ENCODE data around the gene FOXI2.

The FOXI2 gene

DNA sequence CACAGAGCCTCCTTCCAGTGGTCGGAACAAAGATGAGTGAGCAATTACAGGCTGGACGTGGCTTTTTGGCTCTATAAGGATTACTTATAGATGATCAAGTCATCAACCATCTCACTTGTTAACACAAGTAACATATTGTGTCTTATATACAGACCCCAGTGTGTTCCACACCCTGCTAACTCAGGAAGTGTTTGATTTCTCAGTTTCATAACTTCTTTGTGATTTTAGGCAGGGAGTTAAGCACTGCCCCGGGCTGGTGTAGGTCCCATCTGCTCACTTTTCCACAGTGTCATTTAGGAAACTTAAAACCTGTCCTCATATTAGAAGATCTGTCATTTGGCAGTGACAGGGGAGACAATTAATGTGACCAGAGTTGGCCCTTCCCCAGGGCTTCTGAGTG, 6.2 kb downstream of the FOXI2 start:
- no peak for DNase-seq (ENCODE audit: low read depth in 3 of 3)

DNA sequence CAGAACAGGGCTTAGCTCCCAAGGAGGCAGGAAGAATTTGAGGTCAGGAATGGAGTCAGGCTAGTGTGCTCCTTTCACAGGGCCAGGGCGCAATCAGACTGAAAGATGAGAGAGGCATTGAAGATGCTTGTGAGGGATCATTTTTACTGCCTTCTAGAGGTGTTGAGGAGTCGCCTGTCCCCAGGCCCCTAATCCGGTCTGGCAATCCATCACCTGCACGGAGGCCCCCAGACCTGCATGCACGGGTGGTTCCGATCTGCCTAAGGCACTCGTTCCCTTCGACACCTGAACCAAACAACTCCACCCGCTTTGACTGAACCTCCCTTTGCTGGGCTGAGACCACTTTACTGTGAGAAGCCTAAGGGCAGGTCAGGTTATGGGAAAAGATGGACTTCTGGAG, 8.0 kb downstream of the FOXI2 start:
- DNase-seq (ENCODE audit: low read depth in 3 of 3) = no peak

DNA sequence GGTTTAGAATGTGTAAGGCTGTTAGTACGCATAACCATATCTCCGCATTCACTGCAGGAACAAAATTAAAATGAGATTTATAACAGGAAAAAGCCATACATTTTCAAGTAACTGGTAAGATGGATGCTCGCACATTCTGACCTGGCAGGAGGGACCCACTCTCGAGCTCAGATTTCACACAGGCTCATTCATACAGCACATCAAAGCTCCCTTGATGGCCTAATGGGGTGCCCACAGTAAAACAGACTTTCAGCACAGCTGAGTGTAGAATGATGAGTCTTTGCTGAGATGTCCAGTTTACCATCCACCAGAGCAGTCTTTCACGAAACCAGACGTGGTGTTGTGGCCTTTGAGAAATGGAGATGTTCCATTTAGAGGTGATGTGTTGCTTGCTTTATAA, 8.9 kb downstream of the FOXI2 start:
- DNase-seq (ENCODE audit: low read depth in 3 of 3) = no peak

DNA sequence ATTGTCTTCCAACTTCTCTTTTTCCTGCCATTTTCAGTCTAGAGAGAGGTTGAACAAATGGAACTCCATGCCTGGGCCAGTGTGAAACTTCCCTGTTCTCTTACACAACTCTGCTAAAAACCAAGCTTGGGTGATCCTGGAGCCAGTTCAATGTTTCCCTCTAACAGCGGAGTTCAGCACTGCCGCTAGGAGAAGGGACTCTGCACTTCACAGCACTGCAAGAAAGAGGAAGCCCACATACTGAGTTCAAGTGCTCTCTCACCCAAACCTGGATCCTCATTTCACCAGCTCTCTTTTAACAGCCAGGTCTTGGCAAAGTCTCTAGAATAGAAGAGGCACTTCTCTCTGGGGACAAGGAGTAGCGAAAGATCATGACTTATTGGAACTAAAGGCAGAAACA, 18.8 kb downstream of the FOXI2 start:
- no peak for DNase-seq (ENCODE audit: low read depth in 3 of 3)

DNA sequence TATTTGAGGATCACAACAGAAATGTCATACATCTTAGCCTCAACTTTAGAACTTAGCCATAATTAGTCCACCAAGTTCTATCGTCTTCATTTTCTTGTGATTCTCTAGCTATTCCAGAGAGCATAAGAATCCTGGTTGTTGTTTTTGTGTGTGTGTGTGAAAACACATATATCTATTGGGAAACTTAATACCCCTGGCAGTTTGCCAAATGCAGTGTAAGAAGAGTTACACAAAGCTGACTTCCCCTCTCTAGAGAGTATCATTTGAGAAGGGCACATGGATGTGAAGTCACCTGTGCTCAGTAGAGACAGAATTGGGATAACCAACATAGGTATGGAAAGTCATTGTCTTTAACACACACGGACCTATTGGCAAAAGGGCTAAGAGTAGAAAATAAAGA, 19.3 kb downstream of the FOXI2 start:
- no peak for DNase-seq (ENCODE audit: low read depth in 3 of 3)

DNA sequence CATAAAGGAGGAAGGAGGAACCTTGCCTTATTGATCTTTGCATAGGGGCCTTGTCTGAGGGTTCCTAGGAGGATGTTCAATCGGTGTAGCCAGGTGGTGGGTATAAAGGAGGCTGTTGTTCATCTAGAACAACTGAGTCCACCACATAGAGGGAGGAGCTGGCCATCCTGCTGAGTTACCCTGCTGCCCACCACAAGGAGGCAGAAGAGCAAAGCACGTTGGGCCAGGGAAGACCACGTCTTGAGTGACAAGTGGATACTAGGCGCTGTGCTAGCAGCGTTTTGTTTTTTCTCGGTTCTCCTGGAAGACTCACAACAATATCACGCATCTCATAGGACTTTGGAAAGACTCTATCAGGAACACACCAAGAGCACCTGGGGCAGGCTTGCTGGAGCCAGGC, 20.0 kb downstream of the FOXI2 start:
- no peak for DNase-seq (ENCODE audit: low read depth in 3 of 3)

DNA sequence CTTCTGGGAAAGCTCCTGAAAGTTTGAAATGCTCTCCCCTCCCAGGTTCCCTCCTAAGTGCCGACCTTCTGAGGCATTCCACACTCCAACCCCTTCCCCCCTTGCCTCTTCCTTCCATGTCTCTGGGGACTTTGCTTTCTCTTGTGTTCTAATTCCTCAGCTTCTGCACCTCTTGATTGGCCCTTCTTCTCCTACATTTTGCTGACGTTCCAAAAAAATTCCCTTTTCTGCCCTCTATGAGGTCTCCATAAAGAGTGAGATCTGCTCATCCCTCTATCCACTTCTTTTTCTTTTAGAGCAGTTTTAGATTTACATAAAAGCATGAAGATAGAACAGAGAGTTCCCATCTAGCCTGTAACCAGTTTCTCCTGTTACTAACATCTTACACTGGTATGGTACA, 22.3 kb downstream of the FOXI2 start:
- no peak for DNase-seq (ENCODE audit: low read depth in 3 of 3)

DNA sequence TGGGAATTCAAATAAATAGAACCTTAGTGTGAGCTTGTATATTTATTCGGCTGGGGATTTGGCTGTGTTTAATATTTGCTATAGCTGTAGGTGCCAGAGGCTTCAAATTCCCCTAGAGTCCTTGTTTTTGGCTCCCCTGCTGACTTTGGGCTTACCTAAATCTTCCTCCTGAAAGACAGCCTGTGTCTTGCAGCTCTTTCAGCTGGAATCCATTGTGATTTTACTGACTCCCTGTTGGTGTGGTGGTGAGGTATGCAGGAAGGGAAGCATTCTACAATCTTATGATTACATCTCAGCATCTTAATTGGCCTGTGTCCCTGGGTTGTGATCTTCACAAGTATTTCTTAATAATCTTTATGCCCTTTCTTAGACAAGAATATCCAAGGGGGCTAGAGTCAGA, 25.9 kb downstream of the FOXI2 start:
- no peak for DNase-seq (ENCODE audit: low read depth in 3 of 3)

DNA sequence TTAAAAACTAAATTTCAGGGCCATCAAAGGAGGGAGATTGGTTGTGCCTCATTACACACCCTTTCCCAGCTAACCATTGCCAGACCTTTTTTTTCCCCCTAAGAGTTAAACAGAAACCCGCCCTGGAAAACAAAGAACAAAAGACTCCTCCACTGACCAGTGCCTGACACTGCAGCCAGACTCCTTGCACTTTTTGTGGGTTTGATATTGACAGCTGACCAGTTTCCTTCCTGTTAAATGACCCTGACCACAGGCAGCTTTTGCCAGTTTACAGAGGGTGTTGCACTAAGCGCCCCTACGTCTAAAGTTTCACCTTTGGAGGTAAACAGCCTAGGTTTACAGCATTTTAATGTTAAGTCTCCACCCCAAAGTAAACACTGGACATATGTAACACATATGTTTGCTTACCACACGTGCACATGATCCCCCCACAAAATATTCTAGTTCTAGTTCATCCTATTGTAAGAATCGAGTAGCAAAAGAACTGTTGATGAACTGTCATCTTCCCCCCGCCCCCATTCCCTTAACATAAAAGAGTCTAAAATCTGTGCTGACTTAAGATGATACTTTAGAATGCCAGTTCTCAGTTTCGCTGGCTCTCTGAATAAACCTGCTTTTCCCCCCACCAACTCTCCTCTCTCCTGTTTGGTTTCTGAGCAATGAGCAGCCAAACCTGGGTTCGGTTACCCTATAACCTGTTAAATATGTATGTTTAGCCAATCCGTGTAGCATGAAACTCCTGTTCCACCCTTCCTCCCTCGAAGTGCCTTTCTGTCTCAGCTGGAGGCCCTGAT, 38.0 kb downstream of the FOXI2 start:
- DNase-seq (ENCODE audit: low read depth in 3 of 3) = no peak

DNA sequence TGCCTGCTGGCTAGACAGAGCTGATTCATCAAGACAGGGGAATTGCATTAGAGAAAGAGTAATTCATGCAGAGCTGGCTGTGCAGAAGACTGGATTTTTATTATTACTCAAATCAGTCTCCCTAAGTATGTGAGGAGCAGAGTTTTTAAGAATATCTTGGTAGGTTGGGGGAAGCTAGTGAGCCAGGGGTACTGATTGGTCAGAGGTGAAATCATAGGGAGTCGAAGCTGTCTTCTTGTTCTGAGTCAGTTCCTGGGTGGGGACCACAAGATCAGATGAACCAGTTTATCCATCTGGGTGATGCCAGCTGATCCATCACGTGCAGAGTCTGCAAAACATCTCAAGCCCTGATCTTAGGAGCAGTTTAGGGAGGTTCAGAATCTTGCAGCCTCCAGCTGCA, 39.8 kb downstream of the FOXI2 start:
- DNase-seq (ENCODE audit: low read depth in 3 of 3) = no peak

DNA sequence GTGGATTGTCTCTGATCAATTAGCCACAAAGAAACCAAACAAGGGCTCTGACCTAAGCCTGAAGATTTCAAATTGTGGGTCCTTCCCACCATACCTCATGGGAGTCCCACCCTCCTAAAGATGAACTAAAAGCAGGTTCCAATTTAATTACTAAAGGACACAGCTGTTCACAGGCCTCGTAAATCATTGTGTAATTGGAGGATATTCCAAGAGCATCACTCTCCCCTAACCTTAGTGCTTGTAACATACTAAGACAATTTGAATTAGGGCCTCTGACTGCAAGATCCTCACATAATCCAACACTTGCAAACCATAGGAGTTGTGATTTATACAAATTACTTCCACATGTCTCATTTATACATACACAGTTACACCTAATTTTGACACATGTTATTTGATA, 44.4 kb downstream of the FOXI2 start:
- DNase-seq (ENCODE audit: low read depth in 3 of 3) = no peak

DNA sequence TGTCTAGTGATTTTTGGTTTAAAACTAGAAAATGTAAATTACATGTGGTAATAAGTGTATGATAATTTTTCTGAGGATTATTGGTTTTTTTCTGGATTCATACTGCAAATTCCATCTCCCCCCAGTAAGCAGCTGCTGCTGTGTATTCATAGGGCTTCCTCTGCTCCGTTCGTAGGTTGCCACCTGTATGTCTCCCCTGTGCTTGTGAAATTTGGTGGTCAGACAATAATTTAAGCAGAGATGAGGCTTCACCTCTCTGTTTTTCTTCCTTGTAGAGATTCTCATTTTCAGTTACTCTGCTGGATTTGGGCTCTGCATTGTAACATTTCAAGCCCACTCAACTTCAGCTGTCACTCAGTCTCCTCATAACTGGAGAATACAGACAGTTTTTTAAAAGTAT, 50.9 kb downstream of the FOXI2 start:
- no peak for DNase-seq (ENCODE audit: low read depth in 3 of 3)

DNA sequence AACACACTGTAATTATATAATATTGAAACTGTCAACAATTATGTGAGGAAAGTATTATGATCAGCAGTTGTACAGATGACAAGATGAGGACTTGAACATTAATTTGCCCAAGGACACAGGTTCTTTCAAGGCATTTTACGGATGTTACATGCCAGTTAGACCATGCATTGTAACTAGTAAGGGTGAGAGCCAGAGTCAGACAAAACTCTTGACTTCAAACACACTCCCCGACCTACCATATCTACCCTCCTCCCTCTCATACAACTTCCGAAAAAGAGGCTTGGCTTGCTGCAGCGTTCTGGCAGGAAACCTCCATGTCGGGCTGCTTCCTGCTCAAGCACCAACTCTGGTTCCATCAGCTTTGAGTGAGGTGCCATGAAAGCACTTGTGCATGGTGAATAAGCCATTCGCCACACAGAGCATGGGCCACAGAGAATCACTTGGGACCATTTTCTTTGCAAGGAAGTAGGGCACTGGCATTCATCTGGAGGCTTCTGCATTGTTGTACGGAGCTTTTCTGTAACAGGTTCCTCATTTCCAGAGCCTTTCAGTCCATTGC, 53.2 kb downstream of the FOXI2 start:
- no peak for DNase-seq (ENCODE audit: low read depth in 3 of 3)
